GM23338 (cell line): Measurements from ENCODE around the gene APOL1. TPM values are rescaled to one million over a fixed set of nuclear protein-coding genes. Genes with fewer than 3 reads are reported as not detected.

Experiments used
- ATAC-seq: fragments of 200-7000 bp; cut with Tn5 transposase; 3 replicates; pipeline ENCODE4 v1.9.1; 2020
- DNase-seq: peaks from one replicate; pipeline ENCODE4 v3.0.0-alpha.2; 2015; ENCODE audit warnings: low spot score
- H2AFZ ChIP-seq: fragments of 200-600 bp; sonication (generic); 2 replicates; pipeline ENCODE4 v1.8.0; 2016; ENCODE audit warnings: antibody characterized with exemption, mild to moderate bottlenecking, moderate library complexity
- H3F3A ChIP-seq: fragments of 200-600 bp; sonication (generic); replicated peaks from 2 replicates; pipeline ENCODE4 v1.8.0; 2017; ENCODE audit warnings: antibody characterized with exemption, mixed run types, low read depth
- H3K27ac ChIP-seq: fragments of 200-600 bp; sonication (generic); 2 replicates; pipeline ENCODE4 v1.6.1; 2016; ENCODE audit warnings: low read depth
- H3K27me3 ChIP-seq: fragments of 200-600 bp; sonication (generic); 2 replicates; pipeline ENCODE4 v1.8.0; 2016; ENCODE audit warnings: mild to moderate bottlenecking, mixed run types, moderate library complexity; ENCODE audit not compliant: insufficient read depth
- H3K36me3 ChIP-seq: fragments of 200-600 bp; sonication (generic); 2 replicates; pipeline ENCODE4 v1.8.0; 2016; ENCODE audit warnings: mild to moderate bottlenecking; ENCODE audit not compliant: insufficient read depth
- H3K4me1 ChIP-seq: fragments of 200-600 bp; sonication (generic); 2 replicates; pipeline ENCODE4 v1.8.0; 2016; ENCODE audit warnings: mild to moderate bottlenecking, moderate library complexity; ENCODE audit not compliant: insufficient read depth
- H3K4me2 ChIP-seq: fragments of 200-600 bp; sonication (generic); 2 replicates; pipeline ENCODE4 v1.7.1; 2017; ENCODE audit warnings: mixed run types
- H3K4me3 ChIP-seq: fragments of 200-600 bp; sonication (generic); 2 replicates; pipeline ENCODE4 v1.6.1; 2016; ENCODE audit warnings: mixed run types
- H3K79me2 ChIP-seq: fragments of 200-600 bp; sonication (generic); replicated peaks from 2 replicates; pipeline ENCODE4 v1.8.0; 2017; ENCODE audit warnings: mild to moderate bottlenecking; ENCODE audit not compliant: insufficient read depth
- H3K9me2 ChIP-seq: fragments of 200-600 bp; sonication (generic); 2 replicates; pipeline ENCODE4 v1.8.0; 2017; ENCODE audit not compliant: insufficient read depth
- H4K20me1 ChIP-seq: fragments of 200-600 bp; sonication (generic); replicated peaks from 2 replicates; pipeline ENCODE4 v1.8.0; 2017; ENCODE audit warnings: mild to moderate bottlenecking; ENCODE audit not compliant: insufficient read depth
- H3K27ac Mint-ChIP-seq: 2 replicates; pipeline ENCODE4 v1.8.0; 2020; ENCODE audit warnings: inconsistent platforms, mild to moderate bottlenecking, moderate library complexity, mixed read lengths
- H3K27me3 Mint-ChIP-seq: 3 replicates; pipeline ENCODE4 v1.8.0; 2022; ENCODE audit warnings: low read depth, mild to moderate bottlenecking, moderate library complexity, mixed read lengths, inconsistent platforms; ENCODE audit not compliant: insufficient read depth, poor library complexity
- H3K36me3 Mint-ChIP-seq: 3 replicates; pipeline ENCODE4 v1.8.0; 2021; ENCODE audit warnings: low read depth, mild to moderate bottlenecking, inconsistent platforms, moderate library complexity, mixed read lengths
- H3K4me1 Mint-ChIP-seq: 3 replicates; pipeline ENCODE4 v1.8.0; 2020; ENCODE audit warnings: mild to moderate bottlenecking, inconsistent platforms, mixed read lengths
- H3K4me3 Mint-ChIP-seq: 3 replicates; pipeline ENCODE4 v1.8.0; 2021; ENCODE audit warnings: moderate library complexity, mild to moderate bottlenecking, inconsistent platforms, mixed read lengths
- H3K9me3 Mint-ChIP-seq: 3 replicates; pipeline ENCODE4 v1.8.0; 2020; ENCODE audit warnings: moderate library complexity, mild to moderate bottlenecking, inconsistent platforms, mixed read lengths
- CREB1 ChIP-seq: fragments of 250-450 bp; sonication (Bioruptor Pico); IDR thresholded peaks from 2 replicates; pipeline ENCODE4 v1.5.0; 2020; ENCODE audit warnings: low read depth, mild to moderate bottlenecking, moderate library complexity
- EZH2 ChIP-seq: fragments of 200-600 bp; sonication (generic); IDR thresholded peaks from one replicate; pipeline ENCODE4 v1.8.0; 2017; ENCODE audit warnings: antibody characterized with exemption, mild to moderate bottlenecking, low read depth; ENCODE audit not compliant: unreplicated experiment
- EZH2phosphoT487 ChIP-seq: fragments of 200-600 bp; sonication (generic); IDR thresholded peaks from one replicate; pipeline ENCODE4 v1.8.1; 2018; ENCODE audit warnings: antibody characterized with exemption; ENCODE audit not compliant: unreplicated experiment
- JUNB ChIP-seq: IDR thresholded peaks from one replicate; pipeline ENCODE4 v1.6.1; 2016; ENCODE audit warnings: antibody characterized with exemption; ENCODE audit not compliant: unreplicated experiment
- NANOG ChIP-seq: IDR thresholded peaks from 2 replicates; pipeline ENCODE4 v1.6.1; 2016; ENCODE audit warnings: antibody characterized with exemption, borderline replicate concordance
- POLR2AphosphoS5 ChIP-seq: IDR thresholded peaks from 2 replicates; pipeline ENCODE4 v1.6.1; 2016; ENCODE audit warnings: antibody characterized with exemption, low read depth
- STAT1 ChIP-seq: IDR thresholded peaks from one replicate; pipeline ENCODE4 v1.6.1; 2016; ENCODE audit warnings: antibody characterized with exemption; ENCODE audit not compliant: unreplicated experiment
- ZNF114 ChIP-seq: fragments of 250-450 bp; sonication (Bioruptor Pico); IDR thresholded peaks from 2 replicates; pipeline ENCODE4 v1.5.0; 2020; ENCODE audit warnings: mild to moderate bottlenecking, moderate library complexity
- ZNF331 ChIP-seq: fragments of 250-450 bp; sonication (Bioruptor Pico); IDR thresholded peaks from 2 replicates; pipeline ENCODE4 v1.5.0; 2020; ENCODE audit warnings: low read depth, mild to moderate bottlenecking, moderate library complexity
- polyA plus RNA-seq: library from polyadenylated mRNA; unstranded; fragments of >200 nt; fragmentation: Nextera tagmentation; extraction: Ambion mirVana; gene quantifications from 2 replicates; pipeline ENCODE4 v1.2.1, GENCODE V29; 2016
- total RNA-seq: library from RNA; depleted of rRNA; stranded (reverse); fragments of >200 nt; shearing (Covaris generic); gene quantifications from 2 replicates; pipeline ENCODE4 v1.2.3, GENCODE V29; 2014
- TF ChIP-seq, protein P1 (sequence below), 2 experiments: fragments of 200-600 bp in 1 of 2; sonication (generic) in 1 of 2; conservative IDR thresholded peaks; 2 replicates each; pipeline versions ENCODE4 v1.5.1 to v1.6.1; 2016 to 2017; ENCODE audit warnings: antibody characterized with exemption in 2 of 2, low read depth in 2 of 2, mild to moderate bottlenecking in 2 of 2, moderate library complexity in 1 of 2
- TF ChIP-seq, protein P2 (sequence below): fragments of 250-450 bp; sonication (Bioruptor Pico); IDR thresholded peaks from 2 replicates; pipeline ENCODE4 v1.5.0; 2020; ENCODE audit warnings: mild to moderate bottlenecking, moderate library complexity
- TF ChIP-seq, protein P3 (sequence below): IDR thresholded peaks from 2 replicates; pipeline ENCODE4 v1.6.1; 2016; ENCODE audit warnings: antibody characterized with exemption
- TF ChIP-seq, protein P4 (sequence below): IDR thresholded peaks from one replicate; pipeline ENCODE4 v1.6.1; 2018; ENCODE audit warnings: antibody characterized with exemption; ENCODE audit not compliant: unreplicated experiment

The APOL1 gene
- total and polyA plus RNA-seq, 2 experiments from 2014 or later = 0.11 TPM; not detected in 1

GRCh38 chr22:36289406-36289870 is 36.5 kb downstream of the APOL1 start:
- peaks cover 94% of the 10 kb centered on the region for H3K36me3 Mint-ChIP-seq

More at GRCh38 chr22:36289406-36289870, 36.5 kb downstream of the APOL1 start:
- Mint-ChIP-seq H3K4me1 (peaks cover 7% of the 10 kb centered on the region), H3K9me3 (peaks cover 27% of the 10 kb centered on the region), H3K27ac (no peak overlapping the region), H3K4me3 (no peak overlapping the region), H3K27me3 (peaks cover 14% of the 10 kb centered on the region)
- DNase-seq (no peak), ATAC-seq (no peak)
- Histone ChIP-seq H3K27me3 (no peaks in the 10 kb centered on the region), H4K20me1 (no peaks in the 10 kb centered on the region; the same call in none of the 2 replicates), H3K4me3 (no peak overlapping the region), H3K4me1 (no peaks in the 10 kb centered on the region), H3K36me3 (peaks cover 60% of the 10 kb centered on the region), H3K4me2 (no peak overlapping the region), H3K79me2 (no peaks in the 10 kb centered on the region), H3K9me2 (0 out of 2 replicates have a peak, but pooled peaks cover 4% of the 10 kb centered on the region), H2AFZ (no peak overlapping the region), H3F3A (peaks cover 11% of the 10 kb centered on the region; the same call in 1 of the 2 replicates), H3K27ac (no peak overlapping the region)
- TF ChIP-seq CREB1 (CRISPR knock-in tag) = no peak
- TF ChIP-seq POLR2AphosphoS5 = no peak
- no peak for TF ChIP-seq JUNB
- TF ChIP-seq ZNF114 (CRISPR knock-in tag) = no peak
- no peak for TF ChIP-seq EZH2
- TF ChIP-seq, protein P1, sequence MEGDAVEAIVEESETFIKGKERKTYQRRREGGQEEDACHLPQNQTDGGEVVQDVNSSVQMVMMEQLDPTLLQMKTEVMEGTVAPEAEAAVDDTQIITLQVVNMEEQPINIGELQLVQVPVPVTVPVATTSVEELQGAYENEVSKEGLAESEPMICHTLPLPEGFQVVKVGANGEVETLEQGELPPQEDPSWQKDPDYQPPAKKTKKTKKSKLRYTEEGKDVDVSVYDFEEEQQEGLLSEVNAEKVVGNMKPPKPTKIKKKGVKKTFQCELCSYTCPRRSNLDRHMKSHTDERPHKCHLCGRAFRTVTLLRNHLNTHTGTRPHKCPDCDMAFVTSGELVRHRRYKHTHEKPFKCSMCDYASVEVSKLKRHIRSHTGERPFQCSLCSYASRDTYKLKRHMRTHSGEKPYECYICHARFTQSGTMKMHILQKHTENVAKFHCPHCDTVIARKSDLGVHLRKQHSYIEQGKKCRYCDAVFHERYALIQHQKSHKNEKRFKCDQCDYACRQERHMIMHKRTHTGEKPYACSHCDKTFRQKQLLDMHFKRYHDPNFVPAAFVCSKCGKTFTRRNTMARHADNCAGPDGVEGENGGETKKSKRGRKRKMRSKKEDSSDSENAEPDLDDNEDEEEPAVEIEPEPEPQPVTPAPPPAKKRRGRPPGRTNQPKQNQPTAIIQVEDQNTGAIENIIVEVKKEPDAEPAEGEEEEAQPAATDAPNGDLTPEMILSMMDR (conservative IDR thresholded peaks at IDR 0.05; ENCODE audit: low read depth in 2 of 2) = no peak
- TF ChIP-seq, protein P2, sequence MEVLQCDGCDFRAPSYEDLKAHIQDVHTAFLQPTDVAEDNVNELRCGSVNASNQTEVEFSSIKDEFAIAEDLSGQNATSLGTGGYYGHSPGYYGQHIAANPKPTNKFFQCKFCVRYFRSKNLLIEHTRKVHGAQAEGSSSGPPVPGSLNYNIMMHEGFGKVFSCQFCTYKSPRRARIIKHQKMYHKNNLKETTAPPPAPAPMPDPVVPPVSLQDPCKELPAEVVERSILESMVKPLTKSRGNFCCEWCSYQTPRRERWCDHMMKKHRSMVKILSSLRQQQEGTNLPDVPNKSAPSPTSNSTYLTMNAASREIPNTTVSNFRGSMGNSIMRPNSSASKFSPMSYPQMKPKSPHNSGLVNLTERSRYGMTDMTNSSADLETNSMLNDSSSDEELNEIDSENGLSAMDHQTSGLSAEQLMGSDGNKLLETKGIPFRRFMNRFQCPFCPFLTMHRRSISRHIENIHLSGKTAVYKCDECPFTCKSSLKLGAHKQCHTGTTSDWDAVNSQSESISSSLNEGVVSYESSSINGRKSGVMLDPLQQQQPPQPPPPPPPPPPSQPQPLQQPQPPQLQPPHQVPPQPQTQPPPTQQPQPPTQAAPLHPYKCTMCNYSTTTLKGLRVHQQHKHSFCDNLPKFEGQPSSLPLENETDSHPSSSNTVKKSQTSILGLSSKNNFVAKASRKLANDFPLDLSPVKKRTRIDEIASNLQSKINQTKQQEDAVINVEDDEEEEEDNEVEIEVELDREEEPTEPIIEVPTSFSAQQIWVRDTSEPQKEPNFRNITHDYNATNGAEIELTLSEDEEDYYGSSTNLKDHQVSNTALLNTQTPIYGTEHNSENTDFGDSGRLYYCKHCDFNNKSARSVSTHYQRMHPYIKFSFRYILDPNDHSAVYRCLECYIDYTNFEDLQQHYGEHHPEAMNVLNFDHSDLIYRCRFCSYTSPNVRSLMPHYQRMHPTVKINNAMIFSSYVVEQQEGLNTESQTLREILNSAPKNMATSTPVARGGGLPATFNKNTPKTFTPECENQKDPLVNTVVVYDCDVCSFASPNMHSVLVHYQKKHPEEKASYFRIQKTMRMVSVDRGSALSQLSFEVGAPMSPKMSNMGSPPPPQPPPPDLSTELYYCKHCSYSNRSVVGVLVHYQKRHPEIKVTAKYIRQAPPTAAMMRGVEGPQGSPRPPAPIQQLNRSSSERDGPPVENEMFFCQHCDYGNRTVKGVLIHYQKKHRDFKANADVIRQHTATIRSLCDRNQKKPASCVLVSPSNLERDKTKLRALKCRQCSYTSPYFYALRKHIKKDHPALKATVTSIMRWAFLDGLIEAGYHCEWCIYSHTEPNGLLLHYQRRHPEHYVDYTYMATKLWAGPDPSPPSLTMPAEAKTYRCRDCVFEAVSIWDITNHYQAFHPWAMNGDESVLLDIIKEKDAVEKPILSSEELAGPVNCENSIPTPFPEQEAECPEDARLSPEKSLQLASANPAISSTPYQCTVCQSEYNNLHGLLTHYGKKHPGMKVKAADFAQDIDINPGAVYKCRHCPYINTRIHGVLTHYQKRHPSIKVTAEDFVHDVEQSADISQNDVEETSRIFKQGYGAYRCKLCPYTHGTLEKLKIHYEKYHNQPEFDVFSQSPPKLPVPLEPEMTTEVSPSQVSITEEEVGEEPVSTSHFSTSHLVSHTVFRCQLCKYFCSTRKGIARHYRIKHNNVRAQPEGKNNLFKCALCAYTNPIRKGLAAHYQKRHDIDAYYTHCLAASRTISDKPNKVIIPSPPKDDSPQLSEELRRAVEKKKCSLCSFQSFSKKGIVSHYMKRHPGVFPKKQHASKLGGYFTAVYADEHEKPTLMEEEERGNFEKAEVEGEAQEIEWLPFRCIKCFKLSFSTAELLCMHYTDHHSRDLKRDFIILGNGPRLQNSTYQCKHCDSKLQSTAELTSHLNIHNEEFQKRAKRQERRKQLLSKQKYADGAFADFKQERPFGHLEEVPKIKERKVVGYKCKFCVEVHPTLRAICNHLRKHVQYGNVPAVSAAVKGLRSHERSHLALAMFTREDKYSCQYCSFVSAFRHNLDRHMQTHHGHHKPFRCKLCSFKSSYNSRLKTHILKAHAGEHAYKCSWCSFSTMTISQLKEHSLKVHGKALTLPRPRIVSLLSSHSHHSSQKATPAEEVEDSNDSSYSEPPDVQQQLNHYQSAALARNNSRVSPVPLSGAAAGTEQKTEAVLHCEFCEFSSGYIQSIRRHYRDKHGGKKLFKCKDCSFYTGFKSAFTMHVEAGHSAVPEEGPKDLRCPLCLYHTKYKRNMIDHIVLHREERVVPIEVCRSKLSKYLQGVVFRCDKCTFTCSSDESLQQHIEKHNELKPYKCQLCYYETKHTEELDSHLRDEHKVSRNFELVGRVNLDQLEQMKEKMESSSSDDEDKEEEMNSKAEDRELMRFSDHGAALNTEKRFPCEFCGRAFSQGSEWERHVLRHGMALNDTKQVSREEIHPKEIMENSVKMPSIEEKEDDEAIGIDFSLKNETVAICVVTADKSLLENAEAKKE (CRISPR knock-in tag) = no peak
- TF ChIP-seq, protein P3, sequence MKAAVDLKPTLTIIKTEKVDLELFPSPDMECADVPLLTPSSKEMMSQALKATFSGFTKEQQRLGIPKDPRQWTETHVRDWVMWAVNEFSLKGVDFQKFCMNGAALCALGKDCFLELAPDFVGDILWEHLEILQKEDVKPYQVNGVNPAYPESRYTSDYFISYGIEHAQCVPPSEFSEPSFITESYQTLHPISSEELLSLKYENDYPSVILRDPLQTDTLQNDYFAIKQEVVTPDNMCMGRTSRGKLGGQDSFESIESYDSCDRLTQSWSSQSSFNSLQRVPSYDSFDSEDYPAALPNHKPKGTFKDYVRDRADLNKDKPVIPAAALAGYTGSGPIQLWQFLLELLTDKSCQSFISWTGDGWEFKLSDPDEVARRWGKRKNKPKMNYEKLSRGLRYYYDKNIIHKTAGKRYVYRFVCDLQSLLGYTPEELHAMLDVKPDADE = no peak
- no peak for TF ChIP-seq EZH2phosphoT487
- TF ChIP-seq, protein P4, sequence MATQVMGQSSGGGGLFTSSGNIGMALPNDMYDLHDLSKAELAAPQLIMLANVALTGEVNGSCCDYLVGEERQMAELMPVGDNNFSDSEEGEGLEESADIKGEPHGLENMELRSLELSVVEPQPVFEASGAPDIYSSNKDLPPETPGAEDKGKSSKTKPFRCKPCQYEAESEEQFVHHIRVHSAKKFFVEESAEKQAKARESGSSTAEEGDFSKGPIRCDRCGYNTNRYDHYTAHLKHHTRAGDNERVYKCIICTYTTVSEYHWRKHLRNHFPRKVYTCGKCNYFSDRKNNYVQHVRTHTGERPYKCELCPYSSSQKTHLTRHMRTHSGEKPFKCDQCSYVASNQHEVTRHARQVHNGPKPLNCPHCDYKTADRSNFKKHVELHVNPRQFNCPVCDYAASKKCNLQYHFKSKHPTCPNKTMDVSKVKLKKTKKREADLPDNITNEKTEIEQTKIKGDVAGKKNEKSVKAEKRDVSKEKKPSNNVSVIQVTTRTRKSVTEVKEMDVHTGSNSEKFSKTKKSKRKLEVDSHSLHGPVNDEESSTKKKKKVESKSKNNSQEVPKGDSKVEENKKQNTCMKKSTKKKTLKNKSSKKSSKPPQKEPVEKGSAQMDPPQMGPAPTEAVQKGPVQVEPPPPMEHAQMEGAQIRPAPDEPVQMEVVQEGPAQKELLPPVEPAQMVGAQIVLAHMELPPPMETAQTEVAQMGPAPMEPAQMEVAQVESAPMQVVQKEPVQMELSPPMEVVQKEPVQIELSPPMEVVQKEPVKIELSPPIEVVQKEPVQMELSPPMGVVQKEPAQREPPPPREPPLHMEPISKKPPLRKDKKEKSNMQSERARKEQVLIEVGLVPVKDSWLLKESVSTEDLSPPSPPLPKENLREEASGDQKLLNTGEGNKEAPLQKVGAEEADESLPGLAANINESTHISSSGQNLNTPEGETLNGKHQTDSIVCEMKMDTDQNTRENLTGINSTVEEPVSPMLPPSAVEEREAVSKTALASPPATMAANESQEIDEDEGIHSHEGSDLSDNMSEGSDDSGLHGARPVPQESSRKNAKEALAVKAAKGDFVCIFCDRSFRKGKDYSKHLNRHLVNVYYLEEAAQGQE = no peak
- TF ChIP-seq STAT1 = no peak
- no peak for TF ChIP-seq NANOG
- no peak for TF ChIP-seq ZNF331 (CRISPR knock-in tag)
